SU-DHL-6 (cell line): ENCODE results near the gene EPB41.

ENCODE experiments used
- EZH2phosphoT487 ChIP-seq: fragments of 200-600 bp; sonication (generic), shearing (Covaris generic); conservative IDR thresholded peaks from 2 replicates; pipeline ENCODE4 v1.6.1; 2018; ENCODE audit warnings: mild to moderate bottlenecking, antibody characterized with exemption, low read length, moderate library complexity, mixed read lengths
- TF ChIP-seq, protein P1 (sequence below): fragments of 200-600 bp; sonication (generic); IDR thresholded peaks from one replicate; pipeline ENCODE4 v1.5.1; 2017; ENCODE audit warnings: antibody characterized with exemption, mild to moderate bottlenecking, low read length, moderate library complexity; ENCODE audit not compliant: insufficient read depth, poor library complexity, severe bottlenecking

DNA sequence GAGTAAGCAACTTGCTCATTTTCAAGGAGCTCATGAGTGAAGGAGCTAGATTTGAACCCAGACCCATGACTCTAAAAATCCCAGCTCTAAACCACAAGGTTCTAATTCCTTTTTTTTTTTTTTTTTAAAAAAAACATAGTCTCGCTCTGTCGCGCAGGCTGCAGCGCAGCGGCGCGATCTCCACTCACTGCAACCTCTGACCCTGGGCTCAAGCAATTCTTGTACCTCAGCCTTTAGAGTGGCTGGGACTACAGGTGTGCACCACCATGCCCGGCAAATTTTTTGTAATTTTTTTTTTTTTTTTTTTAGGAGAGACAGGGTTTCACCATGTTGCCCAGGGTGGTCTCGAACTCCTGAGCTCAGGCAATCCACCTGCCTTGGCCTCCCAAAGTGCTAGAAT, 253.5 kb downstream of the EPB41 start:
- TF ChIP-seq, protein P1, sequence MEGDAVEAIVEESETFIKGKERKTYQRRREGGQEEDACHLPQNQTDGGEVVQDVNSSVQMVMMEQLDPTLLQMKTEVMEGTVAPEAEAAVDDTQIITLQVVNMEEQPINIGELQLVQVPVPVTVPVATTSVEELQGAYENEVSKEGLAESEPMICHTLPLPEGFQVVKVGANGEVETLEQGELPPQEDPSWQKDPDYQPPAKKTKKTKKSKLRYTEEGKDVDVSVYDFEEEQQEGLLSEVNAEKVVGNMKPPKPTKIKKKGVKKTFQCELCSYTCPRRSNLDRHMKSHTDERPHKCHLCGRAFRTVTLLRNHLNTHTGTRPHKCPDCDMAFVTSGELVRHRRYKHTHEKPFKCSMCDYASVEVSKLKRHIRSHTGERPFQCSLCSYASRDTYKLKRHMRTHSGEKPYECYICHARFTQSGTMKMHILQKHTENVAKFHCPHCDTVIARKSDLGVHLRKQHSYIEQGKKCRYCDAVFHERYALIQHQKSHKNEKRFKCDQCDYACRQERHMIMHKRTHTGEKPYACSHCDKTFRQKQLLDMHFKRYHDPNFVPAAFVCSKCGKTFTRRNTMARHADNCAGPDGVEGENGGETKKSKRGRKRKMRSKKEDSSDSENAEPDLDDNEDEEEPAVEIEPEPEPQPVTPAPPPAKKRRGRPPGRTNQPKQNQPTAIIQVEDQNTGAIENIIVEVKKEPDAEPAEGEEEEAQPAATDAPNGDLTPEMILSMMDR, result no peak
- TF ChIP-seq EZH2phosphoT487, result no peak
